Measurements from ENCODE around the gene ARHGEF17.

ARHGEF17 gene

GRCh38 chr11:73265278-73265810 lies 42.7 kb upstream of the ARHGEF17 start:
- TF ChIP-seq FOXP2 (optimal IDR thresholded peaks at IDR 0.05; ENCODE audit: borderline replicate concordance, extremely low read depth, extremely low read length, insufficient read depth) (no peak), POLR2AphosphoS5 (IDR thresholded peaks at IDR 0.05; ENCODE audit: low read depth, low read length) (no peak), REST (IDR thresholded peaks at IDR 0.05; ENCODE audit: insufficient read depth in 1 of 2, low read depth in 2 of 2, low read length in 2 of 2) (no peak), SIN3A (IDR thresholded peaks at IDR 0.05; ENCODE audit: borderline replicate concordance, insufficient read depth, low read length) (no peak)

- no peak for TF ChIP-seq TAF1 (IDR thresholded peaks at IDR 0.05; ENCODE audit: borderline replicate concordance, insufficient read depth, low read length)
- no peak for TF ChIP-seq FOXP2 (optimal IDR thresholded peaks at IDR 0.05; ENCODE audit: borderline replicate concordance, extremely low read depth, extremely low read length, insufficient read depth)
- TF ChIP-seq POLR2AphosphoS5 (IDR thresholded peaks at IDR 0.05; ENCODE audit: low read depth, low read length), result no peak
- TF ChIP-seq SIN3A (IDR thresholded peaks at IDR 0.05; ENCODE audit: borderline replicate concordance, insufficient read depth, low read length), result no peak
- TF ChIP-seq REST (IDR thresholded peaks at IDR 0.05; ENCODE audit: insufficient read depth in 1 of 2, low read depth in 2 of 2, low read length in 2 of 2), result no peak
Observed at GRCh38 chr11:73265853-73266645, 42.0 kb upstream of the ARHGEF17 start.

GRCh38 chr11:73266646-73267020 lies 41.4 kb upstream of the ARHGEF17 start:
- TF ChIP-seq FOXP2 (optimal IDR thresholded peaks at IDR 0.05; ENCODE audit: borderline replicate concordance, extremely low read depth, extremely low read length, insufficient read depth) (no peak), REST (IDR thresholded peaks at IDR 0.05; ENCODE audit: insufficient read depth in 1 of 2, low read depth in 2 of 2, low read length in 2 of 2) (no peak), POLR2AphosphoS5 (IDR thresholded peaks at IDR 0.05; ENCODE audit: low read depth, low read length) (no peak), SIN3A (IDR thresholded peaks at IDR 0.05; ENCODE audit: borderline replicate concordance, insufficient read depth, low read length) (no peak), TAF1 (IDR thresholded peaks at IDR 0.05; ENCODE audit: borderline replicate concordance, insufficient read depth, low read length) (no peak)

- TF ChIP-seq REST (IDR thresholded peaks at IDR 0.05; ENCODE audit: insufficient read depth in 1 of 2, low read depth in 2 of 2, low read length in 2 of 2) (no peak), FOXP2 (optimal IDR thresholded peaks at IDR 0.05; ENCODE audit: borderline replicate concordance, extremely low read depth, extremely low read length, insufficient read depth) (no peak), TAF1 (IDR thresholded peaks at IDR 0.05; ENCODE audit: borderline replicate concordance, insufficient read depth, low read length) (no peak), POLR2AphosphoS5 (IDR thresholded peaks at IDR 0.05; ENCODE audit: low read depth, low read length) (no peak)
Observed at GRCh38 chr11:73267122-73267846, 40.8 kb upstream of the ARHGEF17 start.
